Endothelial cell of umbilical vein (primary cell): ENCODE measurements around the gene IFI6. TPM values are rescaled to one million over a fixed set of nuclear protein-coding genes. Genes with fewer than 3 reads are reported as not detected.

ENCODE experiments used
- BruUV-seq: library from RNA; stranded (reverse); fragments of 400-500 nt; replicated peaks from 2 replicates; lab custom pipeline; 2021; lab: Mats Ljungman, UMichigan
- CTCF ChIA-PET: fragments of 300-600, 350-600 bp; sonication (Branson Sonifier 250); formaldehyde crosslinking; loops from one replicate; lab custom pipeline; 2021; ENCODE audit warnings: antibody characterized with exemption, inconsistent platforms; lab: Charles Lee
- POLR2A ChIA-PET: fragments of 300-600, 350-600 bp; sonication (Branson Sonifier 250); formaldehyde crosslinking; loops from one replicate; lab custom pipeline; 2021; ENCODE audit warnings: antibody characterized with exemption, inconsistent platforms; lab: Charles Lee
- DNase-seq: peaks from one replicate; pipeline ENCODE4 v3.0.0-alpha.2; 2011; ENCODE audit warnings: low read depth, low spot score
- FAIRE-seq: peaks from 2 replicates; lab custom pipeline; 2011; peaks lifted over from hg19 to GRCh38; lab: Jason Lieb, UNC
- H2AFZ ChIP-seq: 2 replicates; pipeline ENCODE4 v1.6.0; 2012; ENCODE audit warnings: low read depth, low read length, control low read depth, inconsistent platforms
- H3K27ac ChIP-seq: 2 replicates; pipeline ENCODE4 v1.5.1; 2011; ENCODE audit warnings: low read depth, mild to moderate bottlenecking, control low read depth, low read length, moderate library complexity; ENCODE audit not compliant: insufficient read depth
- H3K27me3 ChIP-seq, 2 experiments: 2 replicates each; pipeline versions ENCODE4 v1.6.0 to v1.6.1; 2011; ENCODE audit warnings: low read length in 2 of 2, mixed read lengths in 1 of 2; ENCODE audit not compliant: control insufficient read depth in 2 of 2, insufficient read depth in 2 of 2
- H3K36me3 ChIP-seq, 2 experiments: 2 replicates in 1 of 2; 3 replicates in 1 of 2; pipeline ENCODE4 v1.5.1; 2011; ENCODE audit warnings: low read length in 2 of 2, mild to moderate bottlenecking in 1 of 2, moderate library complexity in 1 of 2; ENCODE audit not compliant: control insufficient read depth in 2 of 2, insufficient read depth in 2 of 2; ENCODE audit errors: extremely low read depth in 1 of 2
- H3K4me1 ChIP-seq: 3 replicates; pipeline ENCODE4 v1.5.1; 2011; ENCODE audit warnings: mild to moderate bottlenecking, low read length; ENCODE audit not compliant: control insufficient read depth, insufficient read depth; ENCODE audit errors: extremely low read depth
- H3K4me2 ChIP-seq: 2 replicates; pipeline ENCODE4 v1.6.1; 2011; ENCODE audit warnings: low read length, control low read depth, mixed read lengths; ENCODE audit not compliant: insufficient read depth
- H3K4me3 ChIP-seq, 3 experiments: fragments of 200-600 bp in 1 of 3; sonication (generic), shearing (Covaris generic) in 1 of 3; replicated peaks in 1 of 3; 2 replicates each; pipeline ENCODE4 v1.5.1; 2011 to 2016; ENCODE audit warnings: control low read depth in 3 of 3, low read length in 3 of 3, mild to moderate bottlenecking in 2 of 3, inconsistent platforms in 1 of 3, low read depth in 1 of 3, moderate library complexity in 1 of 3; ENCODE audit not compliant: insufficient read depth in 1 of 3
- H3K79me2 ChIP-seq: 2 replicates; pipeline ENCODE4 v1.6.0; 2012; ENCODE audit warnings: low read length, inconsistent platforms; ENCODE audit not compliant: control insufficient read depth, insufficient read depth
- H3K9ac ChIP-seq: replicated peaks from 2 replicates; pipeline ENCODE3; 2011; ENCODE audit warnings: low read length, control low read depth; ENCODE audit not compliant: insufficient read depth; ENCODE audit errors: extremely low read depth
- H3K9me1 ChIP-seq: replicated peaks from 3 replicates; pipeline ENCODE4 v1.6.0; 2011; ENCODE audit warnings: mild to moderate bottlenecking, low read length; ENCODE audit not compliant: control insufficient read depth, insufficient read depth; ENCODE audit errors: extremely low read depth
- H3K9me3 ChIP-seq: replicated peaks from 2 replicates; pipeline ENCODE4 v1.5.1; 2012; ENCODE audit warnings: low read length, inconsistent platforms; ENCODE audit not compliant: control insufficient read depth, insufficient read depth
- H4K20me1 ChIP-seq: replicated peaks from 2 replicates; pipeline ENCODE3; 2011; ENCODE audit warnings: mild to moderate bottlenecking, low read length; ENCODE audit not compliant: control insufficient read depth, insufficient read depth; ENCODE audit errors: extremely low read depth
- CTCF ChIP-seq, 2 donors: IDR thresholded peaks; 1 replicate in 1 of 2; 2 replicates in 1 of 2; pipeline ENCODE4 v1.5.1; 2011; ENCODE audit warnings: low read length in 2 of 2, mild to moderate bottlenecking in 2 of 2, moderate library complexity in 2 of 2, control low read depth in 1 of 2, inconsistent platforms in 1 of 2, low read depth in 1 of 2; ENCODE audit not compliant: insufficient read depth in 1 of 2; ENCODE audit errors: extremely low read depth in 1 of 2
- EZH2 ChIP-seq: IDR thresholded peaks from 2 replicates; pipeline ENCODE4 v1.6.1; 2012; ENCODE audit warnings: borderline replicate concordance, low read depth, mild to moderate bottlenecking, moderate library complexity, low read length, inconsistent platforms; ENCODE audit not compliant: severe bottlenecking
- FOS ChIP-seq: IDR thresholded peaks from 2 replicates; pipeline ENCODE4 v1.6.1; 2011; ENCODE audit warnings: mild to moderate bottlenecking, low read length, moderate library complexity, borderline replicate concordance; ENCODE audit not compliant: insufficient read depth
- GATA2 ChIP-seq: IDR thresholded peaks from 2 replicates; pipeline ENCODE4 v1.7.0; 2011; ENCODE audit warnings: low read depth, mild to moderate bottlenecking, moderate library complexity, mixed read lengths, low read length; ENCODE audit not compliant: insufficient read length, insufficient read depth
- JUN ChIP-seq: IDR thresholded peaks from 2 replicates; pipeline ENCODE4 v1.6.1; 2011; ENCODE audit warnings: borderline replicate concordance, low read depth; ENCODE audit not compliant: insufficient read length, insufficient read depth
- MAX ChIP-seq: IDR thresholded peaks from 2 replicates; pipeline ENCODE4 v1.6.1; 2011; ENCODE audit not compliant: insufficient read depth, insufficient read length
- MYC ChIP-seq: IDR thresholded peaks from one replicate; pipeline ENCODE4 v1.6.1; 2011; ENCODE audit warnings: mild to moderate bottlenecking, low read depth, low read length
- POLR2A ChIP-seq: IDR thresholded peaks from 2 replicates; pipeline ENCODE4 v1.6.1; 2012; ENCODE audit warnings: low read depth, mild to moderate bottlenecking, control low read depth, low read length
- POLR2AphosphoS5 ChIP-seq: IDR thresholded peaks from 2 replicates; pipeline ENCODE4 v1.6.1; 2012; ENCODE audit warnings: low read depth, mild to moderate bottlenecking, control low read depth, low read length, moderate library complexity; ENCODE audit not compliant: insufficient read depth
- dilution Hi-C: fragments of 300-500 bp; cut with MboI; formaldehyde crosslinking; loops from one replicate; pipeline ENCODE4 v1.15.0; 2019; ENCODE audit warnings: low sequenced_read_pairs; ENCODE audit not compliant: extremely low pct_ligation_motif_present
- intact Hi-C: fragments of 100-400 bp; cut with micrococcal nuclease; formaldehyde crosslinking; loops from one replicate; pipeline ENCODE4 v1.10.0; 2022
- polyA plus RNA-seq, 4 experiments: library from polyadenylated mRNA; depleted of rRNA in 3 of 4; stranded (reverse) in 3 of 4; unstranded in 1 of 4; fragments of >200 nt; gene quantifications; 2 replicates each; pipeline versions ENCODE4 v1.2.1 to v1.2.3, GENCODE V29; 2011 to 2012; ENCODE audit warnings: missing spikeins in 1 of 4
- total RNA-seq: library from RNA; stranded (reverse); gene quantifications from 2 replicates; pipeline ENCODE4 v1.2.3, GENCODE V29; 2021

IFI6 gene
- total and polyA plus RNA-seq, 2 donors (not counting 3 experiments of a cell fraction or from before 2014, with no cell fraction given), result 28.4 to 47.9 TPM

- peak overlapping the region; percentile 97 for H2AFZ ChIP-seq
- TF ChIP-seq MYC, result no peak
- peak; percentile 25 for TF ChIP-seq FOS
- H3K27ac ChIP-seq, result peak overlapping the region; percentile 53
- intact Hi-C loops (loop anchor here (1.0 to 2.0 kb wide), 3 partner anchors 53 to 158 kb away; partner anchors contain the start of genes FAM76A, PPP1R8 and STX12), dilution Hi-C loops (no loop called here)
- H3K79me2 ChIP-seq, result no peaks in the 10 kb centered on the region
- H3K4me1 ChIP-seq, result peaks cover 20% of the 10 kb centered on the region
- DNase-seq (no peak), FAIRE-seq (no peak)
- H3K9me1 ChIP-seq, result no peaks in the 10 kb centered on the region
- H3K9ac ChIP-seq, result peak overlapping the region; percentile 53
- peak overlapping the region in 2 of 3 experiments; percentile 23 to 74 for H3K4me3 ChIP-seq
- no peaks in the 10 kb centered on the region for H3K36me3 ChIP-seq
- H4K20me1 ChIP-seq, result no peaks in the 10 kb centered on the region
- peak overlapping the region; percentile 91 for H3K4me2 ChIP-seq
- ChIA-PET CTCF (interaction anchor here (0.9 to 1.7 kb wide), 9 partner anchors 10 to 117 kb away, joined by 3 to 10 read pairs (median 7); partner anchors contain the start of gene FAM76A), POLR2A (interaction anchor here (1.1 to 1.3 kb wide), 2 partner anchors 53 to 100 kb away, joined by 8 read pairs; partner anchors contain the start of genes FAM76A and STX12)
- no TSS peak for BruUV-seq
- H3K9me3 ChIP-seq, result no peaks in the 10 kb centered on the region
- no peaks in the 10 kb centered on the region for H3K27me3 ChIP-seq
Measured at GRCh38 chr1:27672750-27673112, 739 bp upstream of the IFI6 start.

GRCh38 chr1:27669876-27670275, 2.1 kb downstream of the IFI6 start:
- DNase-seq (no peak), FAIRE-seq (no peak)
- H4K20me1 ChIP-seq, result no peaks in the 10 kb centered on the region
- no peaks in the 10 kb centered on the region for H3K27me3 ChIP-seq
- CTCF ChIA-PET, result interaction anchor here (0.6 to 1.9 kb wide), 52 partner anchors 9 to 973 kb away, joined by 3 to 51 read pairs (median 5); partner anchors contain the start of genes FAM76A, MAP3K6, PPP1R8 and STX12
- H3K9me1 ChIP-seq, result no peaks in the 10 kb centered on the region
- intact Hi-C loops, result no loop called here
- no peak overlapping the region for H2AFZ ChIP-seq
- peak overlapping the region; percentile 90 for H3K4me2 ChIP-seq
- BruUV-seq, result no TSS peak
- H3K4me3 ChIP-seq, result no peak overlapping the region
- H3K9me3 ChIP-seq, result no peaks in the 10 kb centered on the region
- peaks cover 20% of the 10 kb centered on the region for H3K4me1 ChIP-seq
- dilution Hi-C loops, result no loop called here
- TF ChIP-seq EZH2, result no peak
- TF ChIP-seq GATA2, result no peak
- no peak for TF ChIP-seq JUN
- TF ChIP-seq CTCF (IDR thresholded peaks at IDR 0.05; ENCODE audit: extremely low read depth in 1 of 2, insufficient read depth in 1 of 2, low read depth in 1 of 2, low read length in 2 of 2), result no peak
- TF ChIP-seq FOS, result no peak
- no peak for TF ChIP-seq MYC
- TF ChIP-seq POLR2A, result no peak
- no peak for TF ChIP-seq MAX
- no peak for TF ChIP-seq POLR2AphosphoS5
- no peak overlapping the region for H3K27ac ChIP-seq
- H3K9ac ChIP-seq, result no peak overlapping the region
- POLR2A ChIA-PET, result interaction anchor here (1.0 kb wide), 1 partner anchor 103 kb away, joined by 3 read pairs; the partner anchor contains the start of gene STX12
- no peaks in the 10 kb centered on the region for H3K79me2 ChIP-seq
- no peaks in the 10 kb centered on the region for H3K36me3 ChIP-seq
